Measurements from ENCODE around the gene KNG1.
"Not testable (repeated sequence)": the region's sequence is repeated elsewhere in the genome, so short reads cannot be mapped to it uniquely, and the experiment has no call there.

The KNG1 gene

GRCh38 chr3:186717039-186717457 lies at the start of gene KNG1:
KNG1 (plus strand) TSS chr3:186717359; CDS start chr3:186717543, 184 bp downstream.
- no peak for DNase-seq

DNA sequence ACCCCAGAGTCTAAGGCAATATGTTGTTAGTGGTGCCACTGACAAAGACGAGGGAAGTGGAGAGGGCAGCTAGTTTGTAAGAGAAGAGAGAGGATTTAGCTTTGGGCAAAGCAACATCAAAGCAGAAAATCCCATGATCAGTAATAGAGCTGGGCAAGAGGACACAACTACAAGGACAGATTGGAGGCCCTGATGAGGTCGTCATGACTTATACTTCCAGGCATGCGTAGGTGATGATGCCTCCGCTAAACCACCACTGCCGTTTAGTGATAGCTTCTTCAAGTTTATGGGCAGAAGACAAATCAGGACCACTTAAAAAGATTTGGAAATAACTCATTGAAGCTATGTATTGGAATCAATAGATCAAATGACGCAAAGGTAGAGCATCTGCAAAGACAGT lies 48.7 kb upstream of the KNG1 start:
- no peak for DNase-seq

GRCh38 chr3:186669378-186670084 lies 47.6 kb upstream of the KNG1 start:
- DNase-seq, result no peak

GRCh38 chr3:186670155-186670554 lies 47.0 kb upstream of the KNG1 start:
- no peak for DNase-seq

DNA sequence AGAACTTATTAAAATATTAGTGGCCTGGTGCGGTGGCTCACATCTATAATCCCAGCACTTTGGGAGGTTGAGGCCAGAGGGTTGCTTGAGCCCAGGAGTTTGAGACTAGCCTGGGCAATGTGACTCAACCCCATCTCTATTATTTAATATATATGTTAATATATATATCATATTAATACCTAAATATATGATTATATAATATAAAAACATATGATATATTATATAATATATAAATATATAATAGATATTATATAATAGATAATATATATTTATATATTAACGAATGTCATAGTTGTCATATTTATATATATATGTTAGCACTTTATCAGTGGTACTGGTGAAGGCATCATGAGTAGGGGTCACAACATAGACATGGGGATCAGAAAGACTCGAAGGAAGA lies 46.1 kb upstream of the KNG1 start:
- DNase-seq, result no peak

DNA sequence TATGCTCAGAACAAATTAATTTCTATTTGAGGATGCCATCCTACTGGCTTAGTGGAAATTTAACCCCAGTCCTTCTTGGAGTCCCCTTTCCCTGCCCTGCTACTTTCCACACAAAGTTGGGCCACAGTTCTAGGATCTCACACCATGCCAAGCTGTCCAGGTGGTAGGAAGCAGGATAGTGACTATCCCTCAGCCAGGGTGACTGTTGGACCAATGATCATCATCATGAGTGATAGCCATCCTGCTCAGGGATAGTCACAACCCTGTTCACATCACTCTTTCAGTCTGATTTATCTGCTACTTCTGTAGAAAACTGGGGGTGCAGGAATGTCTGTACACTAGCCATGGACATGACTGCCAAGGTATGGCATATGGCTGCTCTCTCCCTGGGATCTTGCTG lies 38.6 kb upstream of the KNG1 start:
- no peak for DNase-seq

DNA sequence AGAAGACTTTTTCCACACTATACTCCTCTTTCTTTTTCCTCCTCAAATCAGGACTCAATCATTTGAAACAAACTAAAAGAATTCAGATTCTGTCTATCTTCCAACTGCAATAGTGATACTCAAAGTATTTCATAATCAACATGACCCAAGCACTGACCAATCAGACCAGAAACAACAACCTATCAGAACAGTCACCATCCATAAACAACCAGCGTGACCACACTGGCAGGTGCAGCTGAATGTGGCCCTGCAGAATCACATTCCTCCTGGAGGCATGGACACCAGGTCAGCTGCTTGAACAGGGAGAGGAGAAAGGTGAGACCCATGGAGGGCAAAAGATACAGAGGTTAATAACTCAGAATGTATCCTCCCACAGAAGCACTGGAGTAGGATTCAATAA lies 38.0 kb upstream of the KNG1 start:
- DNase-seq, result no peak

GRCh38 chr3:186680869-186681268 lies 36.3 kb upstream of the KNG1 start:
- DNase-seq, result no peak

GRCh38 chr3:186682812-186683211 lies 34.3 kb upstream of the KNG1 start:
- DNase-seq, result no peak

- DNase-seq, result no peak
Observed at GRCh38 chr3:186683979-186684378, 33.2 kb upstream of the KNG1 start.

GRCh38 chr3:186686475-186686874 lies 30.7 kb upstream of the KNG1 start:
- DNase-seq, result not testable (repeated sequence)

DNA sequence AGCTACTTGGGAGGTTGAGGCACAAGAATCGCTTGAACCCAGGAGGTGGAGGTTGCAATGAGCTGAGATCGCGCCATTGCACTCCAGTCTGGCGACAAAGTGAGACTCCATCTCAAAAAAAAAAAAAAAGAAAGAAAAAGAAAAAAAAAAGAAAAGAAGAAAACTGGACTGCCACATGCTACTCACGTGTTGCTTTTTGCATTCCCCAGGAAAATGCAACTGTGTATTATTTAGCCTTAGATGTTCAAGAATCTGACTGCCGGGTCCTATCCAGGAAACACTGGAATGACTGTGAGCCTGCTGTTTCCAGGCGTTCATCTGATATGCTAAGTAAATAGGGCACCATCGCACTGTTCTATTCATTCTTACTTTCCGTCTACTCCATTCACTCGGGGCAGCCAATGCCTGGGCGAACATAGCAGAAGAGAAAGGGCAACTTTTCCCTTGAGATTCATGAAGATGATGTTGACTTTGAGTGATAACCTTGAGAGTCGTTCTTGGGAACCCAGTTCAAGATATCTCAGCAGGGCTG lies 30.0 kb upstream of the KNG1 start:
- no peak for DNase-seq

GRCh38 chr3:186690304-186690703 lies 26.9 kb upstream of the KNG1 start:
- DNase-seq, result not testable (repeated sequence)

- no peak for DNase-seq
Observed at GRCh38 chr3:186691676-186692075, 25.5 kb upstream of the KNG1 start.

DNA sequence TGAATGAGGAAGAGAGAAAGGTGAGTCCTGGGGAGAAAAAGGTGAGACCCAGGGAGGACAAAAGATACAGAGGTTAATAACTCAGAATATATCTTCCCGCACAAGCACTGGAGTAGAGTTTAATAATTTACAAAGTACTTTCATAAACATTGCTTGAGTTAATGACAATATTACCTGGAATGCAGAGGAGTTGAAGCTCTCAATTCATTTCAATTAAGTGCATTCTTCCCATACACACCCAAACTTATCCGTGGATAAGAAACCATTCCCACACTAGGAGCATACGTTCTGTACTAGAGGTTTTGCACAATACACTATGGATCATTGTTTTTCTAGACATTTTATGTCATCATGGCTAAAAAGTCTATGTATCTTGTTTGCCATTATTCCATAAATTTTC lies 23.3 kb upstream of the KNG1 start:
- DNase-seq, result no peak

DNA sequence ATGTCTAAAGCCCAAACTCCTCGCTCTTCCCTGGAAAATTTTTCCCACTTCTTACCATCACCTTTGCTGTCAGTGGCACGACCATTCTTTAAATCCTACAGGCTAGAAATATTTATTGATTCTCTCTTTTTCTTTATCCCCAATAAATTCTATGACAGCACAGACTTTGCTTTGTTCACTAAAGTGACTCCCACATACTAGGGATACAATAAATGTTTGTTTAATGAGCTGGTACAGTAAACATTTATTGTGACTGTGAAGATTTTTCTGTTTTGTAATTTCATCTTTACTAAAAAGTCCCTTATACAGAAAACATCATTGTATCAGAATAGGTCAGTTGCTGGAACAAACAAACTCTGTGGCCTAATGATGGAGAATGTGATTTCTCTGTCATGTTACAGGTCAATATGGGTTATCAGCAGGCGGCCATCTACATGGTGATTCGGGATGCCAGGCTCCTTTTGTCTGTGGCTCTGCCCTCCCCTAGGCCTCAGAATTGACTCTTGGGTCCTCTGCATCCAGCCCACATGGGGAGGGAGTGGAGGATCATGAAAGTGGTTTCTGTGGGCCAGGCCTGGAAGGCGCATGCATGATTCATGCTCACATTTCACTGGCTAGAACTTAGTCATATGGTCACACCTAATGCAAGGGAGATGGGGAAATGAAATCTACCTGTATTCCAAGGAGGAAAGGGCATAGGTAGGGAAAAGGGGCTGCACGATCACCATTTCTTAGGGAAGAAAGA lies 22.7 kb upstream of the KNG1 start:
- DNase-seq, result no peak

DNA sequence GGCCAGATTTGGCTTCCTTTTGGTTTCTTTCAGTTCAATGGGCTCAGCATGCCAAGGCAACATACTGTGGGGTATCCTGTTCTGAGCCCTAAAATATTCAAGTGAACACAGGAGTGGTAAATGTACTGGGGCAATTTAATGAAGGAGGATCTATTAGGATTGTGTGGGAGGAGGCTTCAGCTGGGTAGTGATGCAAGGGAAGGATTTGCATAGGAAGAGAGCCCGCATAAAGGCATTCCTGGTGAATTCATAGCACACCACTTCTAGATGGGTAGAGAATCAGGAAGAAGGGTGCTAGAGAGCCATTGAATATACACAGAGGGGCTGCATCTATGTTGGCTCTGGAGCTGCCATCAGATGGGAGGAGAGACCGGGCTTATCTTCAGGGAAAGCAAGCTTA lies 20.6 kb upstream of the KNG1 start:
- no peak for DNase-seq

DNA sequence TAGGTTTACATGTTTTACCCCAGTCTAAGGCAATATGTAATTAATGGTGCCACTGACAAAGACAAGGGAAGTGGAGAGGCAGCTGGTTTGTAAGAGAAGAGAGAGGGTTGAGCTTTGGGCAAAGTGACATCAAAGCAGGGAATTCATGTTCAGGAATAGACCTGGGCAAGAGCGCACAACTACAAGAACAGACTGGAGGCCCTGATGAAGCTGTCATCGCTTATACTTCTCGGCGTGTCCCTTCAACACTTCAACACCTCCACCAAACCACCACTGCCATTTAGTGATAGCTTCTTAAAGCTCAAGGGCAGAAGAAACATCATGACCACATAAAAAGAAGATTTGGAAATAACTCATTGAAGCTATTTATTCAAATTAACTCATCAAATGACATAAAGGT lies 19.6 kb upstream of the KNG1 start:
- no peak for DNase-seq

DNA sequence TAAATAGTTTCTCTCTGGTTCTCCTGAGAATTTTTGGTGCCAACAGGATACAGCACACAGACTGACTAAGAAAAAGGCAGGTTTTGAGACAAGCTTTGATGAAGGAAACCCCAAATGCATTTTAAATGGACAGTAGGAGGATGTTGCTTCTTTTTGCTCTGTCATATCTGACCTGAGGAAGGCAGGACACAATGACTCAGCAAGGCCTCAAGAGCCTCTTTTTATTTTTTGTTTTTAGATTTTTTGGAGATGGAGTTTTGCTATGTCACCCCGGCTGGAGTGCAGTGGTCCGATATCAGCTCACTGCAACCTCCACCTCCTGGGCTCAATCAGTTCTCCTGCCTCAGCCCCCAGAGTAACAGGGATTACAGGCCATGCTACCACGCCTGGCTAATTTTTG lies 16.9 kb upstream of the KNG1 start:
- DNase-seq, result peak; percentile 71

DNA sequence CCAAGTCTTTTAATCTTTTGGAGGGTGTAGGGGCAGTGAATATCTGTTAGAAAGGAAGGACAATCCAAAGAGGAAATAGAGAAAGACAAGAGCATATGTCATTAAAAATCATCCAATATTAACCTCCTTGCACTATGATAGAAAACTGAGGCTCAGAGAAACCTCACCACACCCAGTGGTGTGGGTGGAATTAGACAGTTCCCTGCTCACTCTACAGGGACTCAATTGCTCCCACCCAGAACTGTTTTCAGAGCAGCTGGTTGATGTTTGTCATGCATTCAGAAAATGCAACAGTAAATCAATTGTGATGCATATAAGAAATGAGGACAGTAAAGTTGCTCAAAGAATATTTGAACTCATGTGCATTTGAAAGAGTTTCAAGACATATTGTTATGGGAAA lies 14.7 kb upstream of the KNG1 start:
- not testable (repeated sequence) for DNase-seq

- peak; percentile 78 for DNase-seq
Observed at GRCh38 chr3:186705882-186706780, 11.0 kb upstream of the KNG1 start.

DNA sequence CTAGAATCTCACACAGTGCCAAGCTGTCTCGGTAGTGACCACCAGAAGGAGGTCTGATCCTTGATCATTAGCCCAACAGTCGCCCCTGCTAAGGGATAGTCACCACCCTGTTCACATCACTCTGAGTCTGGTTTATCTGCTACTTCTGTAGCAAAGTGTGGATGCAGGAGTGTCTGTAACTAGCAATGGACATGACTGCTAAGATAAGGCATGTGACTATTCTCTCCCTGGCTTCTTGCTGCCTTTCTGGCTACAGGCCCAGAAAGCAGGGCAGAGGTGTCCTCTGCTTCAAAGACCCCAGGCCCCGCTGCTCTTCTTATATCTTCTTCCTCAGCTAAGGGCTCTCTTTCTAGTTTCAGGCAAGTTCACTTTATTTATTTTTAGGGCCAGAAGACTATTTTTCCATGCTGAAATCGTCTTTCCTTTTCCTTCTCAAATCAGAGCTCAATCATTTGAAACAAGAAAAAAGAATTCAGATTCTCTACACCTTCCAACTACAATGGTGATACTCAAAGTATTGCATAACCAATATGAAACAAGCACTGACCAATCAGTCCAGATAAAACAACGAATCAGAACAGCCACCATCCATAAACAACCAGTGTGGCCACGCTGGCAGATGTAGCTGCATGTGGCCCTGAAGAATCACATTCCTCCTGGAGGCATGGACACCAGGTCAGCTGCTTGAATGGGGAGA lies 8.0 kb upstream of the KNG1 start:
- peak; percentile 33 for DNase-seq

DNA sequence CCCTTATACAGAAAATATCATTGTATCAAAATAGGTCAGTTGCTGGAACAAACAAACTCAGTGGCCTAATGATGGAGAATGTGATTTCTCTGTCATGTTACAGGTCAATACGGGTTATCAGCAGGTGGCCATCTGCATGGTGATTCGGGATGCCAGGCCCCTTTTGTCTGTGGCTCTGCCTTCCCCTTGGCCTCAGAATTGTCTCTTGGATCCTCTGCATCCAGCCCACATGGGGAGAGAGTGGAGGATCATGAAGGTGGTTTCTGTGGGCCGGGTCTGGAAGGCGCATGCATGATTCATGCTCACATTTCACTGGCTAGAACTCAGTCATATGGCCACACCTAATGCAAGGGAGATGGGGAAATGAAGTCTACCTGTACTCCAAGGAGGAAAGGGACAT lies 6.5 kb upstream of the KNG1 start:
- not testable (repeated sequence) for DNase-seq
